Liver (tissue), 9 donors: ENCODE measurements around the gene HDAC8. TPM values are rescaled to one million over a fixed set of nuclear protein-coding genes. Genes with fewer than 3 reads are reported as not detected.

ENCODE experiments used
- DNase-seq: peaks from one replicate; pipeline ENCODE4 v3.0.0-alpha.2; 2017; ENCODE audit warnings: low spot score
- H3K27ac ChIP-seq, 2 donors: one replicate each; pipeline ENCODE4 v1.7.0; 2013; ENCODE audit warnings: inconsistent platforms in 2 of 2, low read length in 2 of 2, control low read depth in 1 of 2, low read depth in 1 of 2, mild to moderate bottlenecking in 1 of 2
- H3K27me3 ChIP-seq, 4 donors: one replicate each; pipeline versions ENCODE4 v1.6.1 to v1.7.0; 2013; ENCODE audit warnings: low read length in 3 of 4, inconsistent platforms in 1 of 4, mild to moderate bottlenecking in 1 of 4, moderate library complexity in 1 of 4; ENCODE audit not compliant: control insufficient read depth in 4 of 4, insufficient read depth in 4 of 4
- H3K36me3 ChIP-seq, 4 donors: one replicate each; pipeline versions ENCODE4 v1.6.1 to v1.7.0; 2013; ENCODE audit warnings: low read length in 3 of 4, mild to moderate bottlenecking in 3 of 4, low read depth in 1 of 4, moderate library complexity in 1 of 4; ENCODE audit not compliant: control insufficient read depth in 4 of 4, insufficient read depth in 3 of 4
- H3K4me1 ChIP-seq, 4 donors: one replicate each; pipeline versions ENCODE4 v1.6.1 to v1.7.0; 2013; ENCODE audit warnings: low read length in 3 of 4, mild to moderate bottlenecking in 3 of 4, moderate library complexity in 1 of 4; ENCODE audit not compliant: control insufficient read depth in 4 of 4, insufficient read depth in 4 of 4
- H3K4me3 ChIP-seq, 3 donors: one replicate each; pipeline versions ENCODE4 v1.6.1 to v1.7.0; 2013; ENCODE audit warnings: low read length in 3 of 3, control low read depth in 1 of 3, low read depth in 1 of 3, mild to moderate bottlenecking in 1 of 3
- H3K9ac ChIP-seq, 2 donors: one replicate each; pipeline ENCODE4 v1.7.0; 2013; ENCODE audit warnings: low read length in 2 of 2, mild to moderate bottlenecking in 2 of 2, moderate library complexity in 2 of 2, control low read depth in 1 of 2, low read depth in 1 of 2
- H3K9me3 ChIP-seq, 4 donors: one replicate each; pipeline versions ENCODE4 v1.6.1 to v1.7.0; 2013; ENCODE audit warnings: low read length in 3 of 4; ENCODE audit not compliant: control insufficient read depth in 4 of 4
- EGR1 ChIP-seq, 2 donors: IDR thresholded peaks; 2 replicates each; pipeline ENCODE4 v1.6.1; 2016 to 2018; ENCODE audit warnings: antibody characterized with exemption in 2 of 2, low read depth in 2 of 2
- FOXA1 ChIP-seq: IDR thresholded peaks from 2 replicates; pipeline ENCODE4 v1.6.1; 2016; ENCODE audit warnings: antibody characterized with exemption
- FOXA2 ChIP-seq: IDR thresholded peaks from 2 replicates; pipeline ENCODE4 v1.6.1; 2016; ENCODE audit warnings: antibody characterized with exemption
- GABPA ChIP-seq, 2 donors: IDR thresholded peaks in 1 of 2; conservative IDR thresholded peaks in 1 of 2; 2 replicates each; pipeline ENCODE4 v1.6.1; 2016; ENCODE audit warnings: antibody characterized with exemption in 2 of 2, mild to moderate bottlenecking in 1 of 2, moderate library complexity in 1 of 2
- HNF4A ChIP-seq, 2 donors: conservative IDR thresholded peaks; 2 replicates each; pipeline ENCODE4 v1.6.1; 2016; ENCODE audit warnings: antibody characterized with exemption in 2 of 2, mild to moderate bottlenecking in 2 of 2
- HNF4G ChIP-seq: IDR thresholded peaks from 2 replicates; pipeline ENCODE4 v1.6.1; 2016; ENCODE audit warnings: antibody characterized with exemption
- JUND ChIP-seq, 2 donors: IDR thresholded peaks; 2 replicates each; pipeline ENCODE4 v1.6.1; 2016; ENCODE audit warnings: antibody characterized with exemption in 2 of 2
- NR2F2 ChIP-seq: IDR thresholded peaks from 2 replicates; pipeline ENCODE4 v1.6.1; 2016; ENCODE audit warnings: antibody characterized with exemption
- RAD21 ChIP-seq, 2 donors: IDR thresholded peaks; 2 replicates each; pipeline ENCODE4 v1.6.1; 2016; ENCODE audit warnings: antibody characterized with exemption in 2 of 2, mild to moderate bottlenecking in 2 of 2
- RXRA ChIP-seq, 2 donors: IDR thresholded peaks; 2 replicates each; pipeline ENCODE4 v1.6.1; 2017 to 2018; ENCODE audit warnings: antibody characterized with exemption in 2 of 2, mild to moderate bottlenecking in 1 of 2
- SP1 ChIP-seq: IDR thresholded peaks from 2 replicates; pipeline ENCODE4 v1.6.1; 2018; ENCODE audit warnings: antibody characterized with exemption, mild to moderate bottlenecking
- TAF1 ChIP-seq: conservative IDR thresholded peaks from 2 replicates; pipeline ENCODE4 v1.6.1; 2016; ENCODE audit warnings: antibody characterized with exemption, mild to moderate bottlenecking
- YY1 ChIP-seq: IDR thresholded peaks from 2 replicates; pipeline ENCODE4 v1.6.1; 2016; ENCODE audit warnings: antibody characterized with exemption, mild to moderate bottlenecking
- WGBS: extraction: QIAGEN DNeasy Blood & Tissue Kit; methylation state at CpG from one replicate; pipeline ENCODE4 v1.1.7; 2013; 5-methylcytosine and 5-hydroxymethylcytosine counted together
- polyA plus RNA-seq, 2 donors: library from polyadenylated mRNA; stranded (reverse) in 1 of 2; unstranded in 1 of 2; fragments of 200-250 nt in 1 of 2; fragments of >200 nt in 1 of 2; fragmentation: Nextera tagmentation in 1 of 2; extraction: Ambion mirVana in 1 of 2; gene quantifications; one replicate each; pipeline versions ENCODE4 v1.2.1 to v1.2.3, GENCODE V29; 2013 to 2015
- total RNA-seq, 2 donors: library from RNA; depleted of rRNA; stranded (reverse); fragments of >200 nt; gene quantifications; one replicate each; pipeline ENCODE4 v1.2.3, GENCODE V29; 2014
- TF ChIP-seq, protein P1 (sequence below): fragments of 150-350 bp; IDR thresholded peaks from 2 replicates; pipeline ENCODE4 v1.5.1; 2017; ENCODE audit warnings: improper control_type of control experiment, low read depth, low read length; ENCODE audit not compliant: missing input control
- TF ChIP-seq, protein P2 (sequence below): IDR thresholded peaks from 2 replicates; pipeline ENCODE4 v1.6.1; 2016; ENCODE audit warnings: antibody characterized with exemption
- TF ChIP-seq, protein P3 (sequence below): IDR thresholded peaks from 2 replicates; pipeline ENCODE4 v1.6.1; 2016; ENCODE audit warnings: antibody characterized with exemption
- TF ChIP-seq, protein P4 (sequence below): IDR thresholded peaks from 2 replicates; pipeline ENCODE4 v1.6.1; 2016; ENCODE audit warnings: antibody characterized with exemption
- TF ChIP-seq, protein P5 (sequence below): IDR thresholded peaks from 2 replicates; pipeline ENCODE4 v1.6.1; 2016; ENCODE audit warnings: antibody characterized with exemption, mild to moderate bottlenecking
- donor health status: healthy.
- donor health status: healthy.
- donor health status: healthy.
- donor health status: healthy.
- donor health status: healthy.

Gene HDAC8
- total and polyA plus RNA-seq, 4 donors: 11.1 to 30.4 (median 14.0) TPM

DNA sequence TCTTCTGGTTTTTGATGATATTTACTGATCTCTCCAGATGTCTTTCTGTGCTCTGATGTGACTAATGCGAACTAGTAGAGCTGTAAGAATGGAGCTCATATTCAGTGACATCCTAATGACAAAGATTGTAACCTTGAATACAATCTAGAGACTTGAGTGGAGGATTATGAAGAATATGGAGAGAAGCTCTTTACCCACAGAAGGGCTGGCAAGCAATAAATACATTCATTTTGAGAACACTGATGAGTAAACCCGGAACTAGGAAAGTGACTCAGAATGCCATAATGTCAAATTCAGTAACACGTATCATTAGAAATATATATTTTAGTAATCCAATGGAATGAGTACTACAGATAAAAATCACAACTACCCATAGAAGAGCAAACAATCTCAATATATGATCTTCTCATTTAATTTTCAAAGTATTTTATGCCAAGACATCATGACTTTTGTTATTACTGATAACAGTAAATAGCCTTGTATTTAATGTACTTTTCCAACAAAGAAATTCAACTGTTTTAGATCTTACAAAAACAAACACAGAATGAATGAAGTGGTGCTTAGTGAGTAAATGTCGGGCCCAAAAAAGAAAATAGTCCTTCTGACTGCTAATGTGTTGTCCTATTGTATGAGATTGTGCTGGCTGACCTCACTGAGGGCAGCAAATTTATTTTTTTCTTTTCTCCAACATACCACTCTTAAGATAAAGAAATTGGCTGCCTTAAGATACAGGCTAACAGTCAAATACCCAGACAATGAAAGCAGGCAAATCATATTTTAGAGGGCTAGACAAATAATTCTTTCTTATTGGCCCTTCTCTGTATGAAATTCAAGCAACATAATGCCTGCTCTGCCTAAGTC, 49.2 kb upstream of the HDAC8 start:
- H3K9me3 ChIP-seq: no peaks in the 10 kb centered on the region
- no peak overlapping the region for H3K4me3 ChIP-seq
- no peaks in the 10 kb centered on the region for H3K4me1 ChIP-seq
- no peak overlapping the region for H3K9ac ChIP-seq
- TF ChIP-seq HNF4A (conservative IDR thresholded peaks at IDR 0.05) (no peak), GABPA (IDR thresholded peaks at IDR 0.05 in 1 of 2, conservative IDR thresholded peaks at IDR 0.05 in 1 of 2) (no peak), RAD21 (IDR thresholded peaks at IDR 0.05) (no peak), TAF1 (no peak), FOXA2 (no peak), NR2F2 (no peak), RXRA (IDR thresholded peaks at IDR 0.05) (no peak), JUND (IDR thresholded peaks at IDR 0.05) (no peak), HNF4G (no peak), SP1 (no peak), YY1 (no peak), EGR1 (IDR thresholded peaks at IDR 0.05; ENCODE audit: low read depth in 2 of 2) (no peak), FOXA1 (no peak)
- TF ChIP-seq, protein P1, sequence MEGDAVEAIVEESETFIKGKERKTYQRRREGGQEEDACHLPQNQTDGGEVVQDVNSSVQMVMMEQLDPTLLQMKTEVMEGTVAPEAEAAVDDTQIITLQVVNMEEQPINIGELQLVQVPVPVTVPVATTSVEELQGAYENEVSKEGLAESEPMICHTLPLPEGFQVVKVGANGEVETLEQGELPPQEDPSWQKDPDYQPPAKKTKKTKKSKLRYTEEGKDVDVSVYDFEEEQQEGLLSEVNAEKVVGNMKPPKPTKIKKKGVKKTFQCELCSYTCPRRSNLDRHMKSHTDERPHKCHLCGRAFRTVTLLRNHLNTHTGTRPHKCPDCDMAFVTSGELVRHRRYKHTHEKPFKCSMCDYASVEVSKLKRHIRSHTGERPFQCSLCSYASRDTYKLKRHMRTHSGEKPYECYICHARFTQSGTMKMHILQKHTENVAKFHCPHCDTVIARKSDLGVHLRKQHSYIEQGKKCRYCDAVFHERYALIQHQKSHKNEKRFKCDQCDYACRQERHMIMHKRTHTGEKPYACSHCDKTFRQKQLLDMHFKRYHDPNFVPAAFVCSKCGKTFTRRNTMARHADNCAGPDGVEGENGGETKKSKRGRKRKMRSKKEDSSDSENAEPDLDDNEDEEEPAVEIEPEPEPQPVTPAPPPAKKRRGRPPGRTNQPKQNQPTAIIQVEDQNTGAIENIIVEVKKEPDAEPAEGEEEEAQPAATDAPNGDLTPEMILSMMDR: no peak
- TF ChIP-seq, protein P2, sequence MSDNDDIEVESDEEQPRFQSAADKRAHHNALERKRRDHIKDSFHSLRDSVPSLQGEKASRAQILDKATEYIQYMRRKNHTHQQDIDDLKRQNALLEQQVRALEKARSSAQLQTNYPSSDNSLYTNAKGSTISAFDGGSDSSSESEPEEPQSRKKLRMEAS: no peak
- TF ChIP-seq, protein P3, sequence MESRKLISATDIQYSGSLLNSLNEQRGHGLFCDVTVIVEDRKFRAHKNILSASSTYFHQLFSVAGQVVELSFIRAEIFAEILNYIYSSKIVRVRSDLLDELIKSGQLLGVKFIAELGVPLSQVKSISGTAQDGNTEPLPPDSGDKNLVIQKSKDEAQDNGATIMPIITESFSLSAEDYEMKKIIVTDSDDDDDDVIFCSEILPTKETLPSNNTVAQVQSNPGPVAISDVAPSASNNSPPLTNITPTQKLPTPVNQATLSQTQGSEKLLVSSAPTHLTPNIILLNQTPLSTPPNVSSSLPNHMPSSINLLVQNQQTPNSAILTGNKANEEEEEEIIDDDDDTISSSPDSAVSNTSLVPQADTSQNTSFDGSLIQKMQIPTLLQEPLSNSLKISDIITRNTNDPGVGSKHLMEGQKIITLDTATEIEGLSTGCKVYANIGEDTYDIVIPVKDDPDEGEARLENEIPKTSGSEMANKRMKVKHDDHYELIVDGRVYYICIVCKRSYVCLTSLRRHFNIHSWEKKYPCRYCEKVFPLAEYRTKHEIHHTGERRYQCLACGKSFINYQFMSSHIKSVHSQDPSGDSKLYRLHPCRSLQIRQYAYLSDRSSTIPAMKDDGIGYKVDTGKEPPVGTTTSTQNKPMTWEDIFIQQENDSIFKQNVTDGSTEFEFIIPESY: no peak
- TF ChIP-seq, protein P4, sequence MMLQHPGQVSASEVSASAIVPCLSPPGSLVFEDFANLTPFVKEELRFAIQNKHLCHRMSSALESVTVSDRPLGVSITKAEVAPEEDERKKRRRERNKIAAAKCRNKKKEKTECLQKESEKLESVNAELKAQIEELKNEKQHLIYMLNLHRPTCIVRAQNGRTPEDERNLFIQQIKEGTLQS: no peak
- TF ChIP-seq, protein P5, sequence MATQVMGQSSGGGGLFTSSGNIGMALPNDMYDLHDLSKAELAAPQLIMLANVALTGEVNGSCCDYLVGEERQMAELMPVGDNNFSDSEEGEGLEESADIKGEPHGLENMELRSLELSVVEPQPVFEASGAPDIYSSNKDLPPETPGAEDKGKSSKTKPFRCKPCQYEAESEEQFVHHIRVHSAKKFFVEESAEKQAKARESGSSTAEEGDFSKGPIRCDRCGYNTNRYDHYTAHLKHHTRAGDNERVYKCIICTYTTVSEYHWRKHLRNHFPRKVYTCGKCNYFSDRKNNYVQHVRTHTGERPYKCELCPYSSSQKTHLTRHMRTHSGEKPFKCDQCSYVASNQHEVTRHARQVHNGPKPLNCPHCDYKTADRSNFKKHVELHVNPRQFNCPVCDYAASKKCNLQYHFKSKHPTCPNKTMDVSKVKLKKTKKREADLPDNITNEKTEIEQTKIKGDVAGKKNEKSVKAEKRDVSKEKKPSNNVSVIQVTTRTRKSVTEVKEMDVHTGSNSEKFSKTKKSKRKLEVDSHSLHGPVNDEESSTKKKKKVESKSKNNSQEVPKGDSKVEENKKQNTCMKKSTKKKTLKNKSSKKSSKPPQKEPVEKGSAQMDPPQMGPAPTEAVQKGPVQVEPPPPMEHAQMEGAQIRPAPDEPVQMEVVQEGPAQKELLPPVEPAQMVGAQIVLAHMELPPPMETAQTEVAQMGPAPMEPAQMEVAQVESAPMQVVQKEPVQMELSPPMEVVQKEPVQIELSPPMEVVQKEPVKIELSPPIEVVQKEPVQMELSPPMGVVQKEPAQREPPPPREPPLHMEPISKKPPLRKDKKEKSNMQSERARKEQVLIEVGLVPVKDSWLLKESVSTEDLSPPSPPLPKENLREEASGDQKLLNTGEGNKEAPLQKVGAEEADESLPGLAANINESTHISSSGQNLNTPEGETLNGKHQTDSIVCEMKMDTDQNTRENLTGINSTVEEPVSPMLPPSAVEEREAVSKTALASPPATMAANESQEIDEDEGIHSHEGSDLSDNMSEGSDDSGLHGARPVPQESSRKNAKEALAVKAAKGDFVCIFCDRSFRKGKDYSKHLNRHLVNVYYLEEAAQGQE: no peak
- no peak overlapping the region for H3K27ac ChIP-seq
- DNase-seq: no peak
- peaks cover 0 to 2% (median 0%) of the 10 kb centered on the region in 4 donors for H3K36me3 ChIP-seq
- 89% methylated on average over 4 of the region's 4 CpGs for WGBS
- no peaks in the 10 kb centered on the region for H3K27me3 ChIP-seq
